CD14-positive monocyte (primary cell): Measurements from ENCODE around the gene SEPHS1. TPM values are rescaled to one million over a fixed set of nuclear protein-coding genes. Genes with fewer than 3 reads are reported as not detected.

Source experiments
- DNase-seq, 3 donors: peaks; one replicate each; pipeline ENCODE4 v3.0.0-alpha.2; 2011 to 2022
- H2AFZ ChIP-seq: 2 replicates; pipeline ENCODE4 v1.6.0; 2012; ENCODE audit warnings: mild to moderate bottlenecking, low read depth, low read length, inconsistent platforms; ENCODE audit not compliant: insufficient read depth, poor library complexity, severe bottlenecking
- H3K27ac ChIP-seq, 2 donors: 1 replicate in 1 of 2; 2 replicates in 1 of 2; pipeline ENCODE4 v1.5.1; 2012 to 2013; ENCODE audit warnings: low read length in 2 of 2, control low read depth in 1 of 2, inconsistent platforms in 1 of 2, low read depth in 1 of 2, mild to moderate bottlenecking in 1 of 2
- H3K27me3 ChIP-seq, 2 donors: one replicate each; pipeline versions ENCODE4 v1.6.0 to v1.6.1; 2011 to 2013; ENCODE audit warnings: low read length in 2 of 2; ENCODE audit not compliant: control insufficient read depth in 2 of 2, insufficient read depth in 2 of 2
- H3K36me3 ChIP-seq, 2 donors: replicated peaks in 1 of 2; 1 replicate in 1 of 2; 2 replicates in 1 of 2; pipeline versions ENCODE4 v1.5.1 to v1.6.1; 2012 to 2013; ENCODE audit warnings: low read length in 2 of 2, control low read depth in 1 of 2, inconsistent platforms in 1 of 2, mild to moderate bottlenecking in 1 of 2; ENCODE audit not compliant: insufficient read depth in 2 of 2, control insufficient read depth in 1 of 2
- H3K4me1 ChIP-seq, 2 donors: 1 replicate in 1 of 2; 2 replicates in 1 of 2; pipeline versions ENCODE4 v1.5.1 to v1.6.1; 2012 to 2013; ENCODE audit warnings: low read length in 2 of 2, control low read depth in 1 of 2, inconsistent platforms in 1 of 2, mild to moderate bottlenecking in 1 of 2, moderate library complexity in 1 of 2; ENCODE audit not compliant: insufficient read depth in 2 of 2, control insufficient read depth in 1 of 2
- H3K4me2 ChIP-seq: replicated peaks from 2 replicates; pipeline ENCODE3; 2012; ENCODE audit warnings: low read length, moderate library complexity, mild to moderate bottlenecking; ENCODE audit not compliant: poor library complexity, severe bottlenecking; ENCODE audit errors: extremely low read depth
- H3K4me3 ChIP-seq, 3 experiments: fragments of 200-600 bp in 1 of 3; sonication (generic) in 1 of 3; replicated peaks in 1 of 3; 1 replicate in 2 of 3; 2 replicates in 1 of 3; pipeline ENCODE4 v1.5.1; 2011 to 2013; ENCODE audit warnings: low read length in 3 of 3, mild to moderate bottlenecking in 3 of 3, control low read depth in 2 of 3, low read depth in 2 of 3, inconsistent platforms in 1 of 3, moderate library complexity in 1 of 3
- H3K79me2 ChIP-seq: 2 replicates; pipeline ENCODE4 v1.6.0; 2012; ENCODE audit warnings: mild to moderate bottlenecking, control low read depth, inconsistent platforms, low read length, moderate library complexity; ENCODE audit not compliant: insufficient read depth
- H3K9ac ChIP-seq: 2 replicates; pipeline ENCODE4 v1.6.0; 2017; ENCODE audit warnings: low read length, mild to moderate bottlenecking; ENCODE audit not compliant: insufficient read depth, poor library complexity, severe bottlenecking
- H3K9me3 ChIP-seq, 2 donors: replicated peaks in 1 of 2; 1 replicate in 1 of 2; 2 replicates in 1 of 2; pipeline versions ENCODE4 v1.5.1 to v1.6.1; 2012 to 2013; ENCODE audit warnings: low read length in 2 of 2, control low read depth in 1 of 2; ENCODE audit not compliant: control insufficient read depth in 1 of 2, insufficient read depth in 1 of 2
- H4K20me1 ChIP-seq: 2 replicates; pipeline ENCODE4 v1.6.0; 2012; ENCODE audit warnings: mild to moderate bottlenecking, low read length, control low read depth, moderate library complexity; ENCODE audit not compliant: insufficient read depth
- H3K27ac Mint-ChIP-seq, 7 donors: one replicate each; pipeline ENCODE4 v1.8.0; 2020; ENCODE audit warnings: mild to moderate bottlenecking in 7 of 7, mixed read lengths in 7 of 7, moderate library complexity in 6 of 7, inconsistent platforms in 2 of 7
- H3K27me3 Mint-ChIP-seq, 3 donors: one replicate each; pipeline ENCODE4 v1.8.0; 2021 to 2022; ENCODE audit warnings: low read depth in 3 of 3, mild to moderate bottlenecking in 3 of 3, mixed read lengths in 3 of 3, moderate library complexity in 3 of 3, inconsistent platforms in 1 of 3
- H3K36me3 Mint-ChIP-seq, 2 donors: one replicate each; pipeline ENCODE4 v1.8.0; 2020; ENCODE audit warnings: mixed read lengths in 2 of 2, inconsistent platforms in 1 of 2, mild to moderate bottlenecking in 1 of 2
- H3K4me1 Mint-ChIP-seq: one replicate; pipeline ENCODE4 v1.8.0; 2020; ENCODE audit warnings: mild to moderate bottlenecking, mixed read lengths
- H3K4me3 Mint-ChIP-seq, 2 donors: one replicate each; pipeline ENCODE4 v1.8.0; 2020; ENCODE audit warnings: mild to moderate bottlenecking in 2 of 2, mixed read lengths in 2 of 2, moderate library complexity in 1 of 2
- H3K9me3 Mint-ChIP-seq, 7 donors: one replicate each; pipeline ENCODE4 v1.8.0; 2020 to 2022; ENCODE audit warnings: mixed read lengths in 7 of 7, mild to moderate bottlenecking in 6 of 7, moderate library complexity in 6 of 7, inconsistent platforms in 2 of 7
- CTCF ChIP-seq: fragments of 200-600 bp; IDR thresholded peaks from one replicate; pipeline ENCODE4 v1.8.0; 2022; ENCODE audit warnings: antibody characterized with exemption, mild to moderate bottlenecking
- WGBS: methylation state at CpG from one replicate; pipeline ENCODE4 v1.1.5; 2013; ENCODE audit warnings: missing lambda C conversion rate; ENCODE audit not compliant: insufficient coverage; 5-methylcytosine and 5-hydroxymethylcytosine counted together
- intact Hi-C, 2 donors: fragments of 100-400 bp; cut with micrococcal nuclease; formaldehyde crosslinking; loops; one replicate each; pipeline versions ENCODE4 v1.15.0 to v1.15.1; 2023
- polyA plus RNA-seq, 3 donors: library from polyadenylated mRNA; depleted of rRNA in 1 of 3; unstranded in 2 of 3; stranded (reverse) in 1 of 3; fragments of 300-500 nt in 2 of 3; fragments of >200 nt in 1 of 3; fragmentation: Illumina TruSeq in 2 of 3; gene quantifications; 1 replicate in 2 of 3; 2 replicates in 1 of 3; pipeline ENCODE4 v1.2.3, GENCODE V29; 2012 to 2021

SEPHS1 gene
- polyA plus RNA-seq, 3 donors = 11.9 to 16.3 (median 15.1) TPM

- Histone ChIP-seq H4K20me1 (no peaks in the 10 kb centered on the region), H3K4me2 (no peak overlapping the region), H3K27ac (no peak overlapping the region), H3K4me3 (no peak overlapping the region), H3K4me1 (no peaks in the 10 kb centered on the region), H3K9me3 (no peaks in the 10 kb centered on the region), H3K79me2 (no peaks in the 10 kb centered on the region), H3K9ac (no peak overlapping the region), H3K36me3 (no peaks in the 10 kb centered on the region), H2AFZ (no peak overlapping the region), H3K27me3 (no peaks in the 10 kb centered on the region)
- no peaks in the 10 kb centered on the region for H3K36me3 Mint-ChIP-seq
- no CpG with 5 or more reads among the region's 4 CpGs for WGBS
- peaks cover 0 to 3% (median 0%) of the 10 kb centered on the region in 7 donors for H3K9me3 Mint-ChIP-seq
- TF ChIP-seq CTCF = no peak
- H3K4me3 Mint-ChIP-seq = no peak overlapping the region
- no peak overlapping the region for H3K27ac Mint-ChIP-seq
- DNase-seq = no peak
- intact Hi-C loops = no loop called here
- H3K4me1 Mint-ChIP-seq = no peaks in the 10 kb centered on the region
- H3K27me3 Mint-ChIP-seq = peaks cover 3 to 11% (median 4%) of the 10 kb centered on the region in 3 donors
Observed at GRCh38 chr10:13366891-13367290, 18.8 kb upstream of the SEPHS1 start.

GRCh38 chr10:13365831-13366230 lies 17.7 kb upstream of the SEPHS1 start:
- peaks cover 0 to 3% (median 0%) of the 10 kb centered on the region in 7 donors for H3K9me3 Mint-ChIP-seq
- no peak for TF ChIP-seq CTCF
- H3K27ac Mint-ChIP-seq = no peak overlapping the region
- H3K79me2 ChIP-seq = no peaks in the 10 kb centered on the region
- no peak overlapping the region for H3K4me2 ChIP-seq
- no peaks in the 10 kb centered on the region for H3K9me3 ChIP-seq
- DNase-seq = no peak
- no peaks in the 10 kb centered on the region for H3K27me3 ChIP-seq
- no peaks in the 10 kb centered on the region for H3K36me3 ChIP-seq
- intact Hi-C loops = no loop called here
- peaks cover 3 to 11% (median 4%) of the 10 kb centered on the region in 3 donors for H3K27me3 Mint-ChIP-seq
- H3K4me1 ChIP-seq = no peaks in the 10 kb centered on the region
- 80% methylated on average over 2 of the region's 6 CpGs for WGBS
- no peak overlapping the region for H3K27ac ChIP-seq
- H3K36me3 Mint-ChIP-seq = no peaks in the 10 kb centered on the region
- no peak overlapping the region for H3K4me3 Mint-ChIP-seq
- H3K9ac ChIP-seq = no peak overlapping the region
- no peaks in the 10 kb centered on the region for H3K4me1 Mint-ChIP-seq
- H3K4me3 ChIP-seq = no peak overlapping the region
- H2AFZ ChIP-seq = no peak overlapping the region
- H4K20me1 ChIP-seq = no peaks in the 10 kb centered on the region
